Omental fat pad (tissue), 4 donors: ENCODE results near the gene UBE2I. TPM values are rescaled to one million over a fixed set of nuclear protein-coding genes. Genes with fewer than 3 reads are reported as not detected.

Source experiments
- ATAC-seq: fragments of 150-250 bp; one replicate; pipeline ENCODE4 v1.9.1; 2016; ENCODE audit warnings: mild to moderate bottlenecking, moderate library complexity; ENCODE audit not compliant: low FRiP score
- DNase-seq: peaks from one replicate; pipeline ENCODE4 v3.0.0-alpha.2; 2019; ENCODE audit warnings: low spot score
- CTCF ChIP-seq, 3 donors: fragments of 450-650 bp; IDR thresholded peaks; one replicate each; pipeline ENCODE4 v1.5.1; 2016 to 2017; ENCODE audit warnings: antibody characterized with exemption in 3 of 3, mild to moderate bottlenecking in 3 of 3, moderate library complexity in 2 of 3
- total RNA-seq, 4 donors: library from RNA; depleted of rRNA; stranded (reverse); fragments of >200 nt; gene quantifications; one replicate each; pipeline ENCODE4 v1.1.0, GENCODE V29; 2016

Gene UBE2I
- total RNA-seq, 4 donors from 2014 or later: 50.9 to 94.9 (median 72.5) TPM

GRCh38 chr16:1320097-1320496 lies 10.7 kb downstream of the UBE2I start:
- ATAC-seq: no peak
- TF ChIP-seq CTCF (IDR thresholded peaks at IDR 0.05): no peak
- DNase-seq: no peak

GRCh38 chr16:1320658-1321240 lies 11.3 kb downstream of the UBE2I start:
- ATAC-seq (no peak), DNase-seq (no peak)
- no peak for TF ChIP-seq CTCF (IDR thresholded peaks at IDR 0.05)

GRCh38 chr16:1322407-1322806 lies 13.0 kb downstream of the UBE2I start:
- DNase-seq (no peak), ATAC-seq (no peak)
- TF ChIP-seq CTCF (IDR thresholded peaks at IDR 0.05): no peak

- DNase-seq (no peak), ATAC-seq (no peak)
- no peak for TF ChIP-seq CTCF (IDR thresholded peaks at IDR 0.05)
Observed at GRCh38 chr16:1323296-1324239, 14.1 kb downstream of the UBE2I start.

- no peak for TF ChIP-seq CTCF (IDR thresholded peaks at IDR 0.05)
Observed at GRCh38 chr16:1324286-1324826, 14.9 kb downstream of the UBE2I start.

GRCh38 chr16:1325261-1325660 lies 15.8 kb downstream of the UBE2I start:
- DNase-seq (no peak), ATAC-seq (no peak)
- no peak for TF ChIP-seq CTCF (IDR thresholded peaks at IDR 0.05)

More at GRCh38 chr16:1324286-1324826, 14.9 kb downstream of the UBE2I start:
- DNase-seq (no peak), ATAC-seq (no peak)
